HG03575 (cell line): Measurements from ENCODE around the gene SLC25A48.
"Not testable (repeated sequence)": the region's sequence is repeated elsewhere in the genome, so short reads cannot be mapped to it uniquely, and the experiment has no call there.

Source experiments
- ATAC-seq: cut with Tn5 transposase; IDR thresholded peaks from one replicate; pipeline ENCODE4 v1.9.1; 2021; ENCODE audit not compliant: unreplicated experiment, insufficient number of reproducible peaks, low FRiP score; ENCODE audit errors: extremely low read depth

Gene SLC25A48

GRCh38 chr5:135851186-135851914 is 16.9 kb downstream of the SLC25A48 start:
- no peak for ATAC-seq

- no peak for ATAC-seq
These were observed 17.7 kb downstream of the SLC25A48 start for GRCh38 chr5:135851915-135852845.

GRCh38 chr5:135857630-135858311 is 23.3 kb downstream of the SLC25A48 start:
- ATAC-seq: no peak

- ATAC-seq: not testable (repeated sequence)
These were observed 24.7 kb downstream of the SLC25A48 start for GRCh38 chr5:135859186-135859585.

GRCh38 chr5:135859641-135860040 is 25.2 kb downstream of the SLC25A48 start:
- no peak for ATAC-seq

GRCh38 chr5:135861641-135862040 is 27.2 kb downstream of the SLC25A48 start:
- no peak for ATAC-seq

GRCh38 chr5:135862086-135862485 is 27.6 kb downstream of the SLC25A48 start:
- ATAC-seq: no peak

GRCh38 chr5:135862744-135863143 is 28.3 kb downstream of the SLC25A48 start:
- ATAC-seq: no peak

- ATAC-seq: no peak
These were observed 30.3 kb downstream of the SLC25A48 start for GRCh38 chr5:135864503-135865435.

GRCh38 chr5:135866016-135866415 is 31.6 kb downstream of the SLC25A48 start:
- no peak for ATAC-seq

GRCh38 chr5:135867599-135867998 is 33.1 kb downstream of the SLC25A48 start:
- ATAC-seq: no peak

- no peak for ATAC-seq
These were observed 34.2 kb downstream of the SLC25A48 start for GRCh38 chr5:135868681-135869080.

- no peak for ATAC-seq
These were observed 34.8 kb downstream of the SLC25A48 start for GRCh38 chr5:135869276-135869675.

GRCh38 chr5:135869935-135870334 is 35.5 kb downstream of the SLC25A48 start:
- ATAC-seq: no peak

- ATAC-seq: no peak
These were observed 36.9 kb downstream of the SLC25A48 start for GRCh38 chr5:135871268-135871915.

GRCh38 chr5:135873831-135874230 is 39.4 kb downstream of the SLC25A48 start:
- ATAC-seq: no peak

GRCh38 chr5:135874461-135874860 is 40.0 kb downstream of the SLC25A48 start:
- ATAC-seq: no peak

- ATAC-seq: no peak
These were observed 41.1 kb downstream of the SLC25A48 start for GRCh38 chr5:135875567-135875966.
